Esophagus muscularis mucosa (tissue), 3 donors: ENCODE measurements around the gene CALCOCO1.

Experiments used
- POLR2A ChIP-seq: fragments of 450-650 bp; IDR thresholded peaks from one replicate; pipeline ENCODE4 v1.6.1; 2017; ENCODE audit warnings: antibody characterized with exemption, moderate library complexity, mild to moderate bottlenecking, low read depth
- TF ChIP-seq, protein P1 (sequence below), 3 experiments: fragments of 200-600 bp in 2 of 3; fragments of 450-650 bp in 1 of 3; sonication (generic) in 2 of 3; IDR thresholded peaks; one replicate each; pipeline ENCODE4 v1.5.1; 2017 to 2019; ENCODE audit warnings: antibody characterized with exemption in 3 of 3, mild to moderate bottlenecking in 2 of 3, moderate library complexity in 1 of 3

GRCh38 chr12:53752192-53752601 lies 24.9 kb upstream of the CALCOCO1 start:
- TF ChIP-seq, protein P1, sequence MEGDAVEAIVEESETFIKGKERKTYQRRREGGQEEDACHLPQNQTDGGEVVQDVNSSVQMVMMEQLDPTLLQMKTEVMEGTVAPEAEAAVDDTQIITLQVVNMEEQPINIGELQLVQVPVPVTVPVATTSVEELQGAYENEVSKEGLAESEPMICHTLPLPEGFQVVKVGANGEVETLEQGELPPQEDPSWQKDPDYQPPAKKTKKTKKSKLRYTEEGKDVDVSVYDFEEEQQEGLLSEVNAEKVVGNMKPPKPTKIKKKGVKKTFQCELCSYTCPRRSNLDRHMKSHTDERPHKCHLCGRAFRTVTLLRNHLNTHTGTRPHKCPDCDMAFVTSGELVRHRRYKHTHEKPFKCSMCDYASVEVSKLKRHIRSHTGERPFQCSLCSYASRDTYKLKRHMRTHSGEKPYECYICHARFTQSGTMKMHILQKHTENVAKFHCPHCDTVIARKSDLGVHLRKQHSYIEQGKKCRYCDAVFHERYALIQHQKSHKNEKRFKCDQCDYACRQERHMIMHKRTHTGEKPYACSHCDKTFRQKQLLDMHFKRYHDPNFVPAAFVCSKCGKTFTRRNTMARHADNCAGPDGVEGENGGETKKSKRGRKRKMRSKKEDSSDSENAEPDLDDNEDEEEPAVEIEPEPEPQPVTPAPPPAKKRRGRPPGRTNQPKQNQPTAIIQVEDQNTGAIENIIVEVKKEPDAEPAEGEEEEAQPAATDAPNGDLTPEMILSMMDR (IDR thresholded peaks at IDR 0.05), result no peak
- no peak for TF ChIP-seq POLR2A
